GM18858 (cell line): ENCODE data around the gene ZNF665.
"Not testable (repeated sequence)": the region's sequence is repeated elsewhere in the genome, so short reads cannot be mapped to it uniquely, and the experiment has no call there.

Source experiments
- ATAC-seq: cut with Tn5 transposase; IDR thresholded peaks from one replicate; pipeline ENCODE4 v1.9.1; 2021; ENCODE audit not compliant: unreplicated experiment

The ZNF665 gene

GRCh38 chr19:53192771-53193534 lies at the start of gene ZNF665:
TSS of gene ZNF665 (minus strand) at chr19:53193358. CDS start at chr19:53182898, 10,460 bp downstream.
- ATAC-seq: no peak

- ATAC-seq: no peak
Measured at GRCh38 chr19:53237114-53237777, 44.1 kb upstream of the ZNF665 start.

DNA sequence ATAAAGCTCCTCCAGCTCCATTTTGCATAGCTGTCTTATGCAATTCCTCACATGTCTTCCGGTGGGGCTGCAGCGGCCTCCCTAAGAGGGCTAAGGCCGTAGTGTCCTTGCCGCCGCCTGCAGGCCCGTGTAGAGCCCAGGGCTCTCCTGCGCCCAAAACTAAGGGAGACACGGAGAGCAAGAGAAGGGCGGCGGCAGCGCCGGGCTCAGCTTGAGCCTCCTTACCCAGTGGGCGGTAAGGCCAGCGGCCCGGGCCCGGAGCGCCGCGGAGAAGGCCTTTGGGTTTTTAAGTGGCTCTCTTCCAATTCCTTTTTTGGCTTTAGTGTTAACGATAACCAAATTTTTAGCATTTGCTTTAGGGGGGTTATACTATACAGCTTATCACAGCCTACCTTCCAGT lies 31.4 kb upstream of the ZNF665 start:
- ATAC-seq: no peak

DNA sequence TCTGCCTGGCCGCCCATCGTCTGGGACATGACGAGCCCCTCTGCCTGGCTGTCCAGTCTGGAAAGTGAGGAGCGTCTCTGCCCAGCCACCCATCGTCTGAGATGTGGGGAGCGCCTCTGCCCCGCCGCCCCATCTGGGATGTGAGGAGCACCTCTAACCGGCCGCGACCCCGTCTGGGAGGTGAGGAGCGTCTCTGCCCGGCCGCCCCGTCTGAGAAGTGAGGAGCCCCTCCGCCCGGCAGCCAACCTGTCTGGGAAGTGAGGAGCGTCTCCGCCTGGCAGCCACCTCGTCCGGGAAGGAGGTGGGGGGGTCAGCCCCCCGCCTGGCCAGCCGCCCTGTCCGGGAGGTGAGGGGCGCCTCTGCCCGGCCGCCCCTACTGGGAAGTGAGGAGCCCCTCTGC lies 29.6 kb upstream of the ZNF665 start:
- ATAC-seq: not testable (repeated sequence)

DNA sequence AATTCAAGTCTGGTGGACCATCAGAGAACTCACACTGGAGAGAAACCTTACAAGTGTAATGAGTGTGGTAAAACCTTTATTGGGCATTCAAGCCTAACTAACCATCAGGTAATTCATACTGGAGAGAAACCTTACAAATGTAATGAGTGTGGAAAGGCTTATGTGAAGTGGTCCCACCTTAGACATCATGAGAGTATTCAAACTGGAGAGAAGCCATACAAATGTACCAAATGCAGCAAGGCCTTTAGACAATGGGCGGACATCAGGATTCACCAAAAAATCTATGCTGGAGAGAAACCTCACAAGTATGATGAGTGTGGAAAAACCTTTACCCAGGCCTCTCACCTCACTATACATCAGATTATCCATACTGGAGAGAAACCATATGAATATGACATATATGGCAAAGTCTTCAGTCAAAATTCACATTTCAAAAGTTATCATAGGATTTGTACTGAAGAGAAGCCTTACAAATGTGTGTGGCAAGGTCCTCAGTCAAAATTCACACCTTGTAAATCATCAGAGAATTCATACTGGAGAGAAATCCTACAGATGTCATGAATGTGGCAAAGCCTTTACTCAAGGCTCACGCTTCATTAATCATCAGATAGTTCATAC lies 19.7 kb upstream of the ZNF665 start:
- ATAC-seq: no peak

- not testable (repeated sequence) for ATAC-seq
Measured at GRCh38 chr19:53211554-53211953, 18.4 kb upstream of the ZNF665 start.

GRCh38 chr19:53196777-53197396 lies 3.7 kb upstream of the ZNF665 start:
- ATAC-seq: no peak

DNA sequence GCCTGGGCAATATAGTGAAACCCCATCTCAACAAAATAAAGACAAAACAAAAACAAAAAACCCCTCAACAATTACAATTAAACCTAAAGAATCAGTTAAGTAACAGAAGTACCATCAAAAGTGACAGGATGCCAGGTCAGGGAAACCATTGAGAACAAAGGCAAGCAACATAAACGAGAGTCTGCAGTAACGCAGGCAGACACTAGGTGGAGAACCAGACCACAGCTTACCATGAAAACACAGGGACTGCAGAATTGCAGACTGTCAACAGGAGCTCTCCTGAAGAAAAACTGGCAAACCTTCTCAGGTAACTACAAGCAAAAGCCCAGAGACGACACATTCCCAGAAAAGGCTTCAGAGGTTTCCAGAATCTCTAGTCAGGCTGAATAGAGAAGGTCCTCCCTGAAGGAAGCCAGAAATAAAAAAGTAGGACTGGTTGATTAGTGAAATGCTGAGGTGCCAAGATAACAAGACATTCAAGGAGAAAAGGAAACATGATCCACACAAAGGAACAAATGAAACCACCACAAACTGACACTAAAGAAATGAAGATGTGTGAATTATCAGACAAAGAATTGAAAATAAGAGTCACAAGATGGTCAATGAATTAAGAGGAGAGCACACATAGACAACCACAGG lies 2.2 kb upstream of the ZNF665 start:
- ATAC-seq: no peak

DNA sequence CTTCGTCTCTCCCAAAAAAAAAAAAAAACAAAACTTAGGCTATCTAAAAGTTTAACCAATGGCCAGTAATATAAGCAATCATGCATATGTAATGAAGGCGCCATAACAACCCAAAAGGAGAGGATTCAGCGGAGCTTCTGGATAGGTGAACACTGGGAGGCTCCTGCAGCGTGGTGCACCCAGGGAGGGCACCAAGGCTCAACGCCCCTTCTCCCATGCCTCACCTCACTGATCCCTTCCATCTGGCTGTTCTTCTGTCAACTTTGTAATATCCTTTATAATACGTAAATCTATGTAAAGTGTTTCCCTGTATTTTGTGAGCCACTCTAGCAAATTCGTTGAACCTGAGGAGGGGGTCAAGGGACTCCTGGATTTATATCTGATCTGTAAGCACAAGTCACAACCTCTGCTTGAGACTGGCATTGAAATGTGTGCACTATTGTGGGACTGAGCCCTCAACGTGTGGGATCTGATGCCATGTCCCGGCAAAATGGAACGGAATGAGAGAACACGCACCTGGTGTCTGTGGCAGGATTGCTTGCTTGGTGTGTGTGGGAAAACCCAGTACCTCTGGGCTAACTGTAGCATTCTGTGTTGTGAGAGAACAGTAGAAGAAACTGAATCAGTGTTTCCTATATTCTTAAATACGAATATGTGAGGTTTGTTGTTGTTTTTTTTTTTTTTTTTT lies 521 bp upstream of the ZNF665 start:
- no peak for ATAC-seq

DNA sequence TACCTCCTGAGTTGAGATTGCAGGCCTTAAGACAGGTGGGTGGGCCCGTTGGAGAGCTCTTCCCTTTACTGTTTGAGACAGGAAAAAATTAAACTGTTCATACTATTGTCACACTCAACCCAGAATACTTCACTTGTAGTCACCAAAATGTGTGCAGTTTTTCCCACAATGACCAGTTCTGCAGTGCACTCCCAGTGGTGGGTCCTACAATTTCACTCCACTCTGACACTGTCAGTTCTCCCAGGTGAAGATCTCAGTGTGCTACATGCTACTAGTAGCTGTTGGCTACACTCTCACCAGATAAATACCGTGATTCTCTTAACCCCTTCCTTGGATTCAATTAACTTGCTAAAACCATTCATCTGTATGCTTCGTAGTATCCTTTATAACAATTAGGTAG lies 2.9 kb downstream of the ZNF665 start:
- no peak for ATAC-seq

DNA sequence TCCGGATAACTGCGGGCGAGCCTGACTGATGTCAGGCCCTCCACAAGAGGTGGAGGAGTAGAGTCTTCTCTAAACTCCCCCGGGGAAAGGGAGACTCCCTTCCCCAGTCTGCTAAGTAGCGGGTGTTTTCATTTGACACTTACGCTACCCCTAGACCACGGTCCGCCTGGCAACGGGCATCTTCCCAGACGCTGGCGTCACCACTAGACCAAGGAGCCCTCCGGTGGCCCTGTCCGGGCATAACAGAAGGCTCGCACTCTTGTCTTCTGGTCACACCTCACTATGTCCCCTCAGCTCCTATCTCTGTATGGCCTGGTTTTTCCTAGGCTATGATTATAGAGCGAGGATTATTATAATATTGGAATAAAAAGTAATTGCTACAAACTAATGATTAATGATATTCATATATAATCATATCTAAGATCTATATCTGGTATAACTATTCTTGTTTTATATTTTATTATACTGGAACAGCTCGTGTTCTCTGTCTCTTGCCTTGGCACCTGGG lies 3.4 kb downstream of the ZNF665 start:
- ATAC-seq: not testable (repeated sequence)

DNA sequence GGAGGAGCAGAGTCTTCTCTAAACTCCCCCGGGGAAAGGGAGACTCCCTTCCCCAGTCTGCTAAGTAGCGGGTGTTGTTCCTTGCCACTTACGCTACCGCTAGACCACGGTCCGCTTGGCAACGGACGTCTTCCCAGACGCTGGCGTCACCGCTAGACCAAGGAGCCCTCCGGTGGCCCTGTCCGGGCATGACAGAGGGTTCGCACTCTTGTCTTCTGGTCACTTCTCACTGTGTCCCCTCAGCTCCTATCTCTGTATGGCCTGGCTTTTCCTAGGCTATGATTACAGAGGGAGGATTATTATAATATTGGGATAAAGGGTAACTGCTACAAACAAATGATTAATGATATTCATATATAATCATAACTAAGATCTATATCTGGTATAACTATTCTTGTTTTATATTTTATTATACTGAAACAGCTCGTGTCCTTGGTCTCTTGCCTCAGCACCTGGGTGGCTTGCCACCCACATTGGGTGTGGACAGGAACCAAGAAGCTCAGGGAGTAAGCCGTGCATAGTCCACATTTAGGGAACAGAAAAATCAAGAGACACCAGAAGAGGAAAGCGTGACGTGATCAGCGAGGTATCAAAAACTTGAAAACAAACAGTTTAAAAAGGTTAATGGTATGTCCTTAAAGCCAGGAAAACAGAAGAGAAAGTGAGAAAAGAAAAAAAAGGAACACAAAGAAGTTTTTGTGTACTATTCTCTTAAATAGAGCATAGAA lies 7.8 kb downstream of the ZNF665 start:
- ATAC-seq: not testable (repeated sequence)

DNA sequence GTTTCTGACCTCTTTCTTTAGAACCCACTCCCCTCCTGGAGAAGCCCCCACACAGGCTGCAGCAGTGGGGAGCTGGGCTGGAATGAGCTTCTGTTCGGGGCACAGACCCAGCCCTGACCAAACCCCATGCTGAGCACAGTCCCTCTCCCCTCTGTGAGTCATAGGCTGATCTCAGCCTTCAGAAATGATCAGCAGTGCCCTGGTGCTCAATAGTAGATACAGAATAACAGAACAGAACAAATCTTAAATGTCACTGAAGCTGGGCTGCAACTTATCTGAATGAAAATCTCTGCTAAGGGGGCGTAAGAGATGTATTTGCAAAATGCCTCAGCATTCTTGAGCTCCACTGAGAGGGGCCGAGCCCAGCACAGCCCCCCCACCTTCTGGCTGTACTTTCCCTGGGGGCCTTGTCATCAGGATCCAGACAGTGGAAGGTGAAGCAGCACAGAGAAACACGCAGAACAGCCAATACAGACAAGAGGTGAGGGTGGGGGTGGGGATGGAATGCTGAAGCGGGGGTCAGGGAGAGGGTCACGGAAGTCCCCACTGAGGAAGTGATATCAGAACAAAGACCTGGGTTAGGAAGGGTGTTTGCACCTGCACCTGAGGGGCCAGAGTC lies 9.9 kb downstream of the ZNF665 start:
- no peak for ATAC-seq

GRCh38 chr19:53182202-53182601 lies 11.0 kb downstream of the ZNF665 start:
- no peak for ATAC-seq

DNA sequence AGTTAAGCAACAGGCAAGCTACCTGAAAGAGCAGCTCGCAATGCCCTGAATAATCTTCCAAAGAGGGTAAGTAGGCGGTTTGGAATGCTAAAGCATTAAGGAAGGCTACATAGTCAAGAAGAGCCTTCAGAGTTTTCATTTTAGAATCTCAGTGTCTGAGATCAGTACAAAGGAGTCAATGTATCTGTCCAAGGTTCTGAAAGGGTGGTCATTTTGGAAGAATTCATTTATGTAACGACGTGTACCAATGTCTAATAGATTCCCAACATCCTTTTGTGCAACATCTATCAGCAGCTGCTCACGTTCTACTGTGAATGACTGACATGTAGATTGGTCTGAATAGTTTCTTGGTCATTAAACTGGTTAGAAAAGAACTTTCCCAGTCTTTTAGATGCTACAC lies 15.2 kb downstream of the ZNF665 start:
- no peak for ATAC-seq

DNA sequence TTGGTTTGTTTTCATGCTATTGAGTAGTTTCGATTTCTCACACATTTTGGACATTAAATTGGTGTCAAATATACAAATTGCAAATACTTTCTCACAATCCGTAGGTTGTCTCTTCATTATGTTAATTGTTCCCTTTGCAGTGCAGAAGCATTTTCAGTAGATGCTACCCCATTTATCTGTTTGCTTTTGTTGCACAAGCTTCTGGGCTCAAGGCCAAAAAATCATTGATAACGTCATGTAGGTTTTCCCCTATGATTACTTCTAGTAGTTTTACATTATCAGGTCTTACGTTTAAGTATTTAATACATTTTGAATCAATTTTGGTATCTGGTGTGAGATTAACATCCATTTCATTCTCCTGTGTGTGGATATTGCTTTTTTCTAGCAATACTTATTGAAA lies 20.3 kb downstream of the ZNF665 start:
- no peak for ATAC-seq

DNA sequence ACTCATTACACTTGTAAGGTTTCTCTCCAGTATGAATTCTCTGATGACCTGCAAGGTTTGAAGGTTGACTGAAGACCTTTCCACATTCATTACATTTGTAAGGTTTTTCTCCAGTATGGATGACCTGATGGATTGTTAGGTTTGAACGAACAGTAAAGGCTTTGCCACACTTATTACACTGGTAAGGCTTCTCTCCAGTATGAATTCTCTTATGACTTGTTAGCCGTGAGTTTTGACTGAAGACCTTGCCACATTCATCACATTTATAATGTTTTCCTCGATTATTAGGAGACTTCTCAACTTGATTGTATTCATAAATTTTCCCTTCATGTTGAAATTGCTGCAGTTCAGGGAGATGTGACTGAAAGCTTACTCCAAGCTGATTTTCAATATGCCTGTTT lies 27.5 kb downstream of the ZNF665 start:
- no peak for ATAC-seq

DNA sequence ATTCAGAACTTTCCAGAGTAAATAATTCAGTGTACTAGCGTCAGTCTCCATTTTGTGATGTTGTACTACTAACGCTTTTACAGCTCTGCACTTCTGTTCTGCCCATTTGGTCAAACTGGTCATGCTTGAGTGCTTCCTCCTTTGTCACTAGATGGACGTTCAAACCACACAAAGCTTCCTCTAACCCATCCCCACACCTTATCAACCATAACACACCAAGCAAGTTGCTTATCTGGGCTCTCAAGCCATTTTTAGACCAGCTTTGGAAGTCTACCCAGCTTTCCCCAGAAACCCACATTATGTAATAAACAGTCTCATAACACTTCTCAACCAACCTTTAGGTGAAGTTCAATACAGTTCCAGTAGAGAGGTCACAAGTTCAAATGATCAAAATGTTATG lies 32.0 kb downstream of the ZNF665 start:
- ATAC-seq: no peak

- no peak for ATAC-seq
Measured at GRCh38 chr19:53160350-53160749, 32.8 kb downstream of the ZNF665 start.
